Stimulated activated naive CD4-positive, alpha-beta T cell treated with Interleukin-2 at 50 U/mL for 16 hours (primary cell): Measurements from ENCODE around the gene ELOA.
"Not testable (repeated sequence)": the region's sequence is repeated elsewhere in the genome, so short reads cannot be mapped to it uniquely, and the experiment has no call there.

ENCODE experiments used
- DNase-seq: peaks from one replicate; lab custom pipeline; 2025; lab: John Stamatoyannopoulos, UW

The ELOA gene

DNA sequence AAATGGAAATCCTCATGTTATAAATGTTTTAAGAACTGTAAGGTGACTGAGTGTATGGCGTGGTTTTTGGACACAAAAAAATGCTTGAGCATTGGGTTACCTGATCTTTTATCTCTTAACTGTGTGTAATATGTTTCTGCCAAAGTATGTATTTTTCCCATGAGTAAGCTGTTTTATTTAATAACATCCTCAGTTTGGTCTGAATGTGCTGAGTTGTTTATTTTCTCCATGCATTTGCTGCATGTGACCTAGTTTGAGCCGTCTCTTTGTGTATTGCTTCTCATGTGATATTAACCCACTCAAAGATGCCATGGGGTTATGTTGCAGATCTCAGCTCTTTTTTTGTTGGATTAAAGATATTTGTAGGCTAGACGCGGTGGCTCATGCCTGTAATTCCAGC is 41.6 kb downstream of the ELOA start:
- no peak for DNase-seq

DNA sequence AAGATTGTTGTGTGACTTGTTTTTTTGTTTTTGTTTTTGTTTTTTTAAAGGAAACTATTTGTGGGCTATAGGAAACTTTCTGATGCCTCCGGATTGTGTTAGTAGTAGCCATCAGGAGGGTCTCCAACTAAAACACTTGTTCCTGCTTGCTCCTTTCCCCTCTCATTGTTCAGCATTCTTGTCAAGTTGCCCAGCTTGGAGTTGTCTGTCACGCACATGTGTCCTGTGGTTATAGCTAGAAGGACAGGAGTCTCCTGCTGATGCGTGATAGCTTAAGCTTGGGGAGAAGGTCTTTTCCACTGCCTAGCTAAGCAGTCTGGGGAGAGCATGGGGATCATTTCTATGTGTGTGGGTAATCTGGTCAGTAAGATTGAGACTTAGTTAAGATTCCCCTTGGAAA is 44.4 kb downstream of the ELOA start:
- no peak for DNase-seq

DNA sequence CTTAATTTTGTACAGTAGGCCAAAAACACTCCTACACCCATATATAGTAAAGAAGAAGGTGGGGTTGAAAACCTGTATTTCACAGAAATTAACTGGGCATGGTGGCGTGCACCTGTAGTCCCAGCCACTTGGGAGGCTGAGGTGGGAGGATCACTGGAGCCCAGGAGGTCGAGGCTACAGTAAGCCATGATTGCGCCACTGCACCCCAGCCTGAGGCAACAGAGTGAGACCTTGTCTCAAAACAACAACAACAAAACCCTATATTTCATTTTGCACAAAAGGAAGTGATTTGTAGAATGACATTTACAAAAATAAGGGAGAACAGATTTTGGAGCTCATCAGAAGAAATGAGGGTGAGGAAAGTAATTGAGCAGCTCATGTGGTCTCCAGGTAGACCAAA is 45.4 kb downstream of the ELOA start:
- no peak for DNase-seq

DNA sequence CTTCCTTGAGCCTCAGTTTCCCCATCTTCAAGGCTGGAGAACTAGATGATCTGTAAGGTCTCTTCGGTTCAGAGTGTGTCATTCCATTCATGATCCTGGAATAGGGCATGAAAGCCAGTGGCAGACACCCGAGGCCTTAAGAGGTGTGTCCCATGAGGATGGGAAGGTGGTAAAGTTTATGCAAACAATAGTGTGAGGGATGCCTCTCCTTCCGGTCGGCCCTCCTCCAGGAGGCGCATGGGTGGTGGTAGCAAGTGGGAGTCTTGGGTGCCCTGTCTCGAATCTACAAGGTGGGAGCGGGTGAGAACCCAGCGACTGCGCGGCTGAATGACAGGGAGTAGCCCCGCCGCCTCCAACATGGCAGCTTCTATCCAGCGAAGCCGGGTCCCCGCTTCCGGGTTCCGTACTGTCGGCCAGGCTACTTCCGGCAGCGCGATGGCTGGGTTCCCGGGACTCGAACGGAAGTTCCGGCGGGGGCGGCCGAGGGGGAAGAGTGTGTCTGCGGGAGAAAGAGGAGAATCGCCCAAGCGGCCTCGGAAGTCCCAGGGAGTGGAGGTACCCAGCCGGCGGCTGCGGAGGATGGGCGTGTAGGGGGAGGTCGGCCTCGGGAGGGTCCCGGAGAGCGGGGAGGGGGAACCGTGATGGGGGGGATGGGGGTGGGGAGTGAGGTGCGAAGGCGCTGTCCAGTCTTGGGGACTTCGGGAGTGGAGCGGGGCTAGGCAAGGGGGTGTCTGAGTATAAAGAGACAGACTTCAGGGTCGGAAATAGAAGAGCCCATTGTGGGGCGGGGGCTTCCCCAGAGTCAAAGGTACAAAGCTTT is 47.6 kb downstream of the ELOA start, which contains the start of gene LYPLA2:
LYPLA2 (plus strand) TSS at position 450 of the 820 bp plus-strand sequence. CDS start 1,538 bp downstream, outside the sequence.
- peak; percentile 85 for DNase-seq

DNA sequence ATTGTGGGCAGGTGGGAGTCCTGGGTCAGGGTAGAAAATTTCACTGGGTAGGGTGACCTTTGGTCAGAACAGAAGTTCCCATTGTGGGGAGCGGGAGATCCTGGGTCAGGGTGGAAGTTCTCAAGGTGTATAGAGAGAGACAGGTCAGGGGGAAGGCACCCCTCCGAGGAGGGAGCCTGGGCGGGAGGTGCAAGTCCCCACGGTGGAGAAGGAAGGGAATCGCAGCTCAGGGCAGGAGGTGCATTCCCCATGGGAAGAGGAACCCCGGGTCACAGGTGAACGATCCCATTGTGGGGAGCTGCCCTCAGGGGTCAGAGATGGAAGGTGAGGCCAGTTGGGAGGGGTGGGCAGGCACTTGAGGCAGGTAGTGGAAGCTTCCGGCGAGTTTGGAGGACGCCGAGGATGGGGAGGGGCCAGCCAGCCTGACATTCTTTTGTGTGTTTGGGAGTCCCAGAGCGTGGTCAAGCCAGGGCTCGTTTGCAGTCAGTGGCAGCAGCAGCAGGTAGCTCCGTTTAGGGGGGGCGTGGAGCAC is 48.3 kb downstream of the ELOA start:
- no peak for DNase-seq

DNA sequence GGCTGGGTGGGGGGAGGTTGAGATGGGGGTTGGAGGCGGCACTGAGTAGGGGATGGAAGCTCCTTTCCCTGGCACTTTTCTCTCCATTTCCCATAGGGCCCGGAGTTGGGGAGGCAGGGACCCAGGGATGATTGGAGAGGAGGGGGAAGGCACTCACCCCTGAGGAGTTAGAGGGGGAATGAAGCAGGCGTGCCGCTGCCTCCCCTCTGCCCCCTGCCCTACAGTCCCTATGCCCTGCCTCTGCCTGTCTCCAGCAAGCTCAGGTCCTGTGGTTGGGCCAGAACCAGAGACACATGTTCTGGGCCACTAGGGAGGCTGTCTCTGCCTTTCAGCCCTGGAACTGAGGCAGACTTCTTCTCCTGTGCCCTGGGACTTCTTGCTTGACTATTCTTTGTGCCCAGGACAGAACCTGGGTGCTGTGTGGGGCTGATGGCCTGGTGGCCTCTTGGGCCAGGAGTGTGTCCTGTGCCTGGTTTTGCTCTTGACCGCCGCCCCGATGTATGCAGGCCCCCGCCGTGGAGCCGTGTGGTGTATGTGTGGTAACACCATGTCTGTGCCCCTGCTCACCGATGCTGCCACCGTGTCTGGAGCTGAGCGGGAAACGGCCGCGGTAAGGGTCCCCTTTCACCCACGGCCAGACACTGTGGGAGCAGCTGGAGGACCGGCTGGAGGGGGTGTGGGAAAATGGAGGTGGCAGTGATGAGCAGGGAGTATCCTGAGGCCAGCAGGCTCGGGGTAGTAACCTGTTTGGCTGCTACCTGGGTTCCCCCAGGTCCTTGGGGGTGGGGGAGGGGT is 49.1 kb downstream of the ELOA start:
- DNase-seq, result no peak

DNA sequence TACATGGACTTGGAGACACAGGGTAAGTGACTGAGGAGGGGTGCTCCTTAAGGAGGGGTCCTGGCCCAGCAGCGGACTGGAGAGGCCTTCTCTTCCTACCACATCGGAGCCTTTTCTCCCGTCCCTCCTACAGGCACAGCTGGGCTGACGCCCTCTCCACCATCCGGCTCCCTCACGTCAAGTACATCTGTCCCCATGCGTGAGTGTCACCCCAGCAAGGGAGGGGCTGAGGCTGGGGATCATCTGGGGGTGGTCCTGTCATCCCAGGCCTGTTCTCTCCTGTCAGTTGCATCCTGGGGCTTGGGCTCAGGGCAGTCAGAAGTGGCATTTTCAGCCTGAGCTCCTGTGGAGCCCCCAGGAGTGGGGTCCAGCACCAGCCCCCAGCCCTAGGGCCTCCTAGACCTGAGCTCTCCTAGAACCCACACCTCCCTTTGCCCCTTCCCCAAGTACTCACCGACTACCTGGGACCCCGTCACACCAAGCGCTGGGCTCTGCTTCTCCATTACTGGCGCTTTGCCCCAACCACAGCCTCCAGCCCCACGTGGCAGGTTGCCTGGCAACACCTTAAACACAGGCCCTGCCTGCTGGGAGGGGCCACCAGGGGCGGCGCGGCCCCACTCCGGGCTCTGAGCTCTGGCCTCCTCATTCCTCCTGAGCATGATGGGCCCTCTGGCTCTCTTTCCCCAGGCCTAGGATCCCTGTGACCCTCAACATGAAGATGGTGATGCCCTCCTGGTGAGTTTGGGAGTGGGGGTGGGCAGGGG is 49.9 kb downstream of the ELOA start:
- no peak for DNase-seq

DNA sequence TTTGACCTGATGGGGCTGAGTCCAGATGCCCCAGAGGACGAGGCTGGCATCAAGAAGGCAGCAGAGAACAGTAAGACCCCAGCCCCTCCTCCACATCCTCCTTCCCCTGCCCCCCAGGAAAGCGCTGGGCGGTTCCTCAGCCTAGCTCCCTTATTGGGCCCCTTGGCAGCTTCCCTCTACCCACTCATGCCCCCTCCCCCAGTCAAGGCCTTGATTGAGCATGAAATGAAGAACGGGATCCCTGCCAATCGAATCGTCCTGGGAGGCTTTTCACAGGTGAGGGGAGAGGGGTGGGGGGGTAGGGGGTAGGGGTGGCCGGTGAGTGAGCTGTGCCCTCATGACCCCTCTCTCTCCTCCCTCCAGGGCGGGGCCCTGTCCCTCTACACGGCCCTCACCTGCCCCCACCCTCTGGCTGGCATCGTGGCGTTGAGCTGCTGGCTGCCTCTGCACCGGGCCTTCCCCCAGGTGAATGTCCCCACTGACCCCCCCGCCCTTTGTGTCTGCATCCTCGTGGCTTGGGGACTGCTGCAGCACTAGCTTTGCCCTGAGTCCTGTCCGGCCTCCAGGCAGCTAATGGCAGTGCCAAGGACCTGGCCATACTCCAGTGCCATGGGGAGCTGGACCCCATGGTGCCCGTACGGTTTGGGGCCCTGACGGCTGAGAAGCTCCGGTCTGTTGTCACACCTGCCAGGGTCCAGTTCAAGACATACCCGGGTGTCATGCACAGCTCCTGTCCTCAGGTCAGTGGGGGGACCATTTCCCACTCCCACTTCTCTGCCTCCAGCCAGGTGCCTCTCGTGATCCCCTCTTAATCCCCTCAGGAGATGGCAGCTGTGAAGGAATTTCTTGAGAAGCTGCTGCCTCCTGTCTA is 50.8 kb downstream of the ELOA start:
- DNase-seq, result no peak

DNA sequence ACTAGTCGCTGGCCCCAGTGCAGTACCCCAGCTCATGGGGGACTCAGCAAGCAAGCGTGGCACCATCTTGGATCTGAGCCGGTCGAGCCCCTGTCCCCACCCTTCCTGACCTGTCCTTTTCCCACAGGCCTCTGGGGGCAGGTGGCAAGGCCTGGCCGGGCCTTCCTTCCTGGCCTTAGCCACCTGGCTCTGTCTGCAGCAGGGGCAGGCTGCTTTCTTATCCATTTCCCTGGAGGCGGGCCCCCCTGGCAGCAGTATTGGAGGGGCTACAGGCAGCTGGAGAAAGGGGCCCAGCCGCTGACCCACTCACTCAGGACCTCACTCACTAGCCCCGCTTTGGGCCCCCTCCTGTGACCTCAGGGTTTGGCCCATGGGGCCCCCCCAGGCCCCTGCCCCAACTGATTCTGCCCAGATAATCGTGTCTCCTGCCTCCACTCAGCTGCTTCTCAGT is 51.5 kb downstream of the ELOA start:
- not testable (repeated sequence) for DNase-seq

DNA sequence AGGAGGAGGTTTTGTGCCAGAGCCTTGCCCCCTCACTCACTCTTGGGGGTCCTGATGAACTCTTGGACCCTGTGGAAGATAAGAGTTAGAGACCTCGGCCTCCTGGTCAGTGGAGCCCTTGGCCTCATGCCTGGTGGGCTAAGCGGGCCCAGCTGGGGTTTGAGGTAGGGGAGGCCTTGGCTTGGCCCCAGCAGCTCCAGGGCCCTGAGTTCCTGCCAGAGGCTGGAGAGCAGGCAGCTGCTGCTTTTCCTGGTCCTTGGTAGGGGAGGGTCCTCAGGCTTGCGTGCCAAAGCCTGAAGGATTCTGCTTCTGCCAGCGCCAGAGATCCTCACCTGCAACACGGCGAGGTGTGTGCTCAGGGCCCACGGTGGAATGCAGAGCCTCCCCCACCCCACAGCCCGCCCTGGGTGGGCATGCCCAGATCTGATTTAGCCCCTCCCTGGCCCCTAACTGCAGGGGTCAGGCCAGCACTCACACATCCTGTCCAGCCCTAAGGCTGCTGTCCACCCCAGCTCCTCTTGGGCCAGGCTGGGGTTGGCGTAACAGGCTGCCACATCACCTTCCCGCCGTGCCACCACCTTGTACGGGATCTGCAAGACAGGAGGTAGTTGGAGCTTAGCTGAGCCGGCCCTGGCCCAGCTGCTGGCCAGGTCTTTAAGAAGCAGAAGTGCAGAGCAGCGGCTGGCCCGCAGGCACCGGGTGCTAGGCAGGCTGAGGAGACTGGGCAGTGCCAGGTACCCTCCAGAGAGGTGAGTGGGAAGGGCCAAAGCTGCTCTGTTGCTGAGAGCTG is 52.6 kb downstream of the ELOA start:
- DNase-seq, result no peak

DNA sequence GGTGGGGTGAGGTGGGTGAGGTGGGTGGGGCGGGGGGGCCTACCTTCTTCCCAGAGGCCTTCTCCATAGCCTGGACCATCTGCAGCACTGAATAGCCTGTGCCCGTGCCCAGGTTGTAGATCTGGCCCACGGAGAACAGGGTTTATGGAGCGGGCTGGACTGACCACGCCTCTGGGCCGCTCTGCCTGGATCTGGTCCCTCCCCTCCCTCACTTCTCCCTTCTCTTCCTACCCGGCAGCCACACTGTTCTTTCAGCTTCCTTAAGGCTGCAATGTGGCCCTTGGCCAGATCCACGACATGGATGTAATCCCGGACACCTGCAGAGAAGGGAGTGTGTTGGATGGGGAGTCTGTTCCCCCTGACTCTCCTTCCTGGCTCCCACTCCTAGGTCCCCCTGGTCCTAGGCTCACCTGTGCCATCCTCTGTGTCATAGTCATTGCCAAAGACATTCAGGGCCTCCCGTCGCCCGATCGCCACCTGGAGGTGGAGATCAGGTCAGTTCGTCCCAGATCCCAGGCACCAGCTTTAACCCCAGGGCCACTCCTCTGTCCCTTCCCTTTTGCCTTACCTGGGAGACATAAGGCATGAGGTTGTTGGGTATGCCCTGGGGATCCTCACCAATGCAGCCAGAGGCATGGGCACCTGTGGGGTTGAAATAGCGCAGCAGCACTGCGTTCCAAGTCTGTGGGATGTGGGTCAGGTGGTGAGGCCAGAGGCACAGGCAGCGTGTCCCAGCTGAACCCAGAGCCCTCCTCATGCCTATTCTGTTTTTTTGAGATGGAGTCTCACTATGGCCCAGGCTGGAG is 53.4 kb downstream of the ELOA start:
- no peak for DNase-seq

DNA sequence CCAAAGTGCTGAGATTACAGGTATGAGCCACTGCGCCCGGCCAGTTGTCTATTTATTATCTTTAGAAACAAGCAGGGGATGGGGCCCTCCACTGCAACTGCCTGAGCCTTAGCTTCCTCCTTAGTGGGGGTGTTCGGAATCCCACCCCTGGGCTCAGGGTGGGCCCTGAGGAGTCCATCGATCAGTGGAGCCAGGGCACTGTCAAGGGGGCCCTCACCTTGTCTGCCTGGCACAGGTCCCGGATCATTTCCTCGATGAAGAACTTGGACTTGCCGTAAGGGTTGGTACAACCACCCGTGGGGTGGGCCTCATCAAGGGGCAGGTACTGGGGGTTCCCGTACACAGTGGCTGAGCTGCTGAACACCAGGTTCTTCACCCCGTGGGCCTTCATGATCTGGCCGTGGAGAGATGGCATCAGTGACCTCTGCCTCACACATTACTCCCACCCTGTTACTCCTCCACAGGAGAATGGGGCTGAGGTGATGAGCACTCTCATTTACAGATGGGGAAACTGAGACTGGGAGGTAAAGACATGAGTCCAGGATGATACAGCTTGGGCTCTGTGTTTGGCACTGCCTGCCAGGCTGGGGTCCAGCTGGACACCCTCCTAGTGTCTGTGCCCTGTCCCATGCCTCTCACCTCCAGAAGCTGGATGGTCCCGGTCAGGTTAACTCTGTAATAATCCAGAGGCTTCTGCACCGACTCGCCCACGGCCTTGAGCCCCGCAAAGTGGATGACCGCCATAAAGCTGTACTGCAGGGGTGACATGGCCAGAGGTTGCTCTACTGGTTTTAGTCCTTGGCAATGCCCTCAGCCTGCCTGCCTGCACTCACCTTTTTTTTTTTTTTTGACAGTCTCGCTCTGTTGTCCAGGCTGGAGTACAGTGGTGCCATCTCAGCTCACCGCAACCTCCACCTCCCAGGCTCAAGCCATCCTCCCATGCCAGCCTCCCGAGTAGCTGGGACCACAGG is 54.5 kb downstream of the ELOA start:
- DNase-seq, result no peak

DNA sequence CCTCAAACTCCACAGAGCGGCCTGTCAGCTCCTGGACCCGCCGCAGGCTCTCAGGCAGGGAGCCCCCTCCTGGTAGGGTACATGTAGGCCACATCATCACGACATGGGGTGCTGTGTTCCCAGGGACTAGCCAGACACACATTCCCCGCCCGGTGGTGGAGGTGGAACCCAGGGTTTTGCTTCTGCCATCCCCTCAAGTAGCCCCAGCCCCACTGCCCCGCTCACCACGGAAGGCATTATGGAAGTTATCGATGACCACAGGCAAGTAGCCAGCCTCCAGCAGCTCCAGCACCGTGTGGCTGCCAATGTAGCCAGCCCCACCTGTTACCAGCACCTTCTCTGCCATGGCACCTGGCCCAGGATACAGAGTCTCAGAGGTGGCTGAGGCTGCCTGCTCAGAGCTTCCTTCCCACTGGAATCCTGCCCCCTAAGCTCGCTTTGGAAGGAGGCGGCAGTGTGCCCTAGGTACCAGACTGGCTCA is 55.4 kb downstream of the ELOA start:
- no peak for DNase-seq

DNA sequence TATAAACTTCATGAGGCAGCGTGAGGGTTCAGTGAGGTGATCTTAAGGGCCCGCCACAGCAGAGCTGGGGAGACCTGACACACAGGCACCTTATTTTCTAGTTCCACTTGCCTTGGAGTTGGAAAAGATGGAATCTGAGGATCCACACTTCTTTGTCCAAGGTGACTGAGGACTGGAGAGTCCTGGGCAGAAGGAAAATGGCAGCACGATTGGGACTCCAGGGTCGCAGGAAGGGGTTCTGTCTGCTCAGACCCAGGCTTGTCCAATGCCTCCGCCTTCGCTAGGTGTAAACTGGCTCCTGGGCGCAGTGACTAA is 55.9 kb downstream of the ELOA start:
- no peak for DNase-seq

DNA sequence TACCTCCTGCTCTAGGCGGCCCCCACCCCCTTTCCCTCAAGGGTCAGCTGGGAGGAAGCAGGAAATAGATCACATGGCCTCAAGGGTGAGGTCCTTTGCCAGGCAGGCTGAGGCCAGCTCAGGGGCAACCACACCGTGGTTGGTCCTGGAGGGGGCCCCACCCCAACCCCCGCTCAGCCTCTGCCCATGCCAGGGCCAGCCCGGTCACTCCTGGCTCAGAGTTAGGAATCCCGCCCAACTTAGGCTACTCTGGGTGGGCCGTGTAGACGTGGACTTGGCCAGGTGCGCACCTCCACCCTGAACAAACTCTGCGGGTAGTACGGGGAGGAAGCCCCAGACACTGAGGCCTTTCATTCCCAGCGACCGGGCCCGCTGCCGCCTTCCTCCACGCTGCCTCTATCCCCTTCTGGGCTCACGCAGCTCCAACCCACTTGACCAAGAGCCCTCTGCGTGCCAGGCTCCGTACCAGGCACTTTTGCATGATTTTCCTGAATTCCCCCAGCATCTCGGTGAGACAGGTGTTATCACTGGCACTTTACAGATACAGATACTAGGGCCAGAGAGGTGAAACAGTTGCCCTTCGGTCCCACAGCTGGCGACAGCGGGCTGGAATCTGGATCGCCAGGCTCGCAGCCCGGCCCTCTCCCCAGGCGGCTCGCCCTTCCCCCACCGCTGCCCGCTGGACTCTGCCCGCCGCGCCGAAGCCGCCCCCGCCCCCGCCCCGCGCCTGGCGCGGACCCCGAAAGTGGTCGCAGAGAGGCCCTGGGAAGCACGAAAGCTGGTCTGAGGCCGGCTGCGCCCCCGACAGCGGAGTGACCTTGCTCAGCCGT is 56.5 kb downstream of the ELOA start:
- DNase-seq, result no peak

DNA sequence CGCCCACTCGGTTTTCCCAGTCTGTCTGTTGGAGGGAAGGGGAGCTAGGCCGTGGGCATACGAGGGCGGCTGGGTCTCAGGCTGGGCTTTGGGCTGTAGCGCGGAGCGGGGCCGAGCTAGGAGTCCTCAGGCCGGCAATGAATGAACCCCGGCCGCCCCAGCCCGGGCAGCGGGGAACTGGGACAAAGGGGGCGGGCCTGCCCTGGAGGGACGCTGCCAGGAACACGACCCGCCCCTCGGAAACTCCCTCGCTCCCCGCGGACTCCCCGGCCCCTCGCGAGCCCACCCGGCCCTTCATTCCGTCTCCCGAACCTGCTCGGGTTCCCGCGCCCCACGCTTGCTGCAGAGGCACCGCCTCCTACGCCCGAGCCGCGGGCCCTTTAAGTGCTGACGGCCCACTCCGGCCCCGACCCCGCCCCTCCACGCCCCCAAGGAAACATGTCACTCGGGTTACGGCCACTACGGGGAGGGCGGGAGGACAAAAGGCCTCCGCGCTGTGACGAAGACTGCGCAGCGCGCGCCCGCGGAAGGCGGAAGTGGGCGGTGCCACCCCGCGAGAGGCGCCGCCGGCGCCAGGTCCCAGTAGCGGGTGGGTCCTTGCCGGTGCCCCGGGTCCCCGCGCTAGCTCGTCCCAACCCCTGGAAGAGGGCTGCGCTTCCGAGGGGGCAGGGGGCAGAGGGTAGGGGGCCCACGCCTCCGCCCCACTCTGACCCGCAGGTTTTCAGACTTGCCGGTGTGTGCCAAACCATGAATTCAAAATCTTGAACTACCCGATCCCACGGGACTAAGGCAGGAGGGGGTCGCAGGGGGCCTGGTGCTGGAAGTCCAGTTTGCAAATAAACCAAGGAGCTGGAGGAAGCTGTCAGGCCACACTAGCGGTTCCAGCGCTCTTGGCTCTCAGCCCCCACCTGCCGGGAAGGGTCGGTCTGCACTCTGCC is 57.4 kb downstream of the ELOA start, which contains the start of gene GALE:
GALE (minus strand) TSS at position 355 of the 938 bp plus-strand sequence. CDS start 1,747 bp downstream, outside the sequence.
- peak; percentile 97 for DNase-seq
